ENCODE data around the gene CKLF.
"Not testable (repeated sequence)": the region's sequence is repeated elsewhere in the genome, so short reads cannot be mapped to it uniquely, and the experiment has no call there.

The CKLF gene

GRCh38 chr16:66567270-66567669 is 14.9 kb downstream of the CKLF start:
- not testable (repeated sequence) for H3K27me3 ChIP-seq (ENCODE audit: insufficient read depth, low read length, poor library complexity); H4K8ac ChIP-seq (ENCODE audit: low read depth, low read length); H3K4me3 ChIP-seq (ENCODE audit: low read length); H3K79me1 ChIP-seq (ENCODE audit: low read length); H3K23ac ChIP-seq (ENCODE audit: low read length); H3K18ac ChIP-seq (ENCODE audit: low read length); H3K4me1 ChIP-seq (ENCODE audit: control insufficient read depth, low read depth, low read length); H2BK15ac ChIP-seq (replicated peaks; ENCODE audit: low read depth); H3K4me2 ChIP-seq (ENCODE audit: low read length); H3K56ac ChIP-seq (ENCODE audit: low read length); H3K79me2 ChIP-seq (ENCODE audit: control insufficient read depth, insufficient read depth, low read length); H2BK120ac ChIP-seq (ENCODE audit: low read depth, low read length); H2AK5ac ChIP-seq (ENCODE audit: low read length); DNase-seq; H3K4ac ChIP-seq (ENCODE audit: low read depth, low read length); H2BK5ac ChIP-seq (ENCODE audit: low read length); H3K9ac ChIP-seq (ENCODE audit: low read length); H4K5ac ChIP-seq (ENCODE audit: low read length); H3K27ac ChIP-seq (ENCODE audit: low read depth, low read length); H3K36me3 ChIP-seq (ENCODE audit: control insufficient read depth, insufficient read depth, low read length)
- no CpG with 5 or more reads among the region's 3 CpGs for WGBS (ENCODE audit: extremely low coverage, insufficient coverage, low lambda C conversion rate)

GRCh38 chr16:66568355-66568754 is 16.0 kb downstream of the CKLF start:
- no peaks in the 10 kb centered on the region for H3K27me3 ChIP-seq (ENCODE audit: insufficient read depth, low read length, poor library complexity)
- no peaks in the 10 kb centered on the region for H3K4me1 ChIP-seq (ENCODE audit: control insufficient read depth, low read depth, low read length)
- no peak overlapping the region for H2BK15ac ChIP-seq (replicated peaks; ENCODE audit: low read depth)
- no peak overlapping the region for H3K56ac ChIP-seq (ENCODE audit: low read length)
- H3K4ac ChIP-seq (ENCODE audit: low read depth, low read length): no peak overlapping the region
- no peak overlapping the region for H2BK120ac ChIP-seq (ENCODE audit: low read depth, low read length)
- H3K36me3 ChIP-seq (ENCODE audit: control insufficient read depth, insufficient read depth, low read length): no peaks in the 10 kb centered on the region
- no peak overlapping the region for H3K23ac ChIP-seq (ENCODE audit: low read length)
- no peak overlapping the region for H4K5ac ChIP-seq (ENCODE audit: low read length)
- no peak overlapping the region for H2AK5ac ChIP-seq (ENCODE audit: low read length)
- H3K27ac ChIP-seq (ENCODE audit: low read depth, low read length): no peak overlapping the region
- DNase-seq: no peak
- no peak overlapping the region for H4K8ac ChIP-seq (ENCODE audit: low read depth, low read length)
- no peaks in the 10 kb centered on the region for H3K79me2 ChIP-seq (ENCODE audit: control insufficient read depth, insufficient read depth, low read length)
- H3K9ac ChIP-seq (ENCODE audit: low read length): no peak overlapping the region
- H3K4me3 ChIP-seq (ENCODE audit: low read length): no peak overlapping the region
- H3K79me1 ChIP-seq (ENCODE audit: low read length): no peaks in the 10 kb centered on the region
- no CpG with 5 or more reads among the region's 2 CpGs for WGBS (ENCODE audit: extremely low coverage, insufficient coverage, low lambda C conversion rate)
- H2BK5ac ChIP-seq (ENCODE audit: low read length): no peak overlapping the region
- H3K18ac ChIP-seq (ENCODE audit: low read length): no peak overlapping the region
- no peak overlapping the region for H3K4me2 ChIP-seq (ENCODE audit: low read length)

GRCh38 chr16:66569131-66569530 is 16.8 kb downstream of the CKLF start:
- no peak overlapping the region for H3K27ac ChIP-seq (ENCODE audit: low read depth, low read length)
- H3K4me3 ChIP-seq (ENCODE audit: low read length): no peak overlapping the region
- no peak overlapping the region for H2AK5ac ChIP-seq (ENCODE audit: low read length)
- no CpG with 5 or more reads among the region's 1 CpG for WGBS (ENCODE audit: extremely low coverage, insufficient coverage, low lambda C conversion rate)
- H3K79me1 ChIP-seq (ENCODE audit: low read length): no peaks in the 10 kb centered on the region
- H3K79me2 ChIP-seq (ENCODE audit: control insufficient read depth, insufficient read depth, low read length): no peaks in the 10 kb centered on the region
- no peak overlapping the region for H3K4me2 ChIP-seq (ENCODE audit: low read length)
- H4K5ac ChIP-seq (ENCODE audit: low read length): no peak overlapping the region
- H3K9ac ChIP-seq (ENCODE audit: low read length): no peak overlapping the region
- H2BK120ac ChIP-seq (ENCODE audit: low read depth, low read length): no peak overlapping the region
- no peaks in the 10 kb centered on the region for H3K27me3 ChIP-seq (ENCODE audit: insufficient read depth, low read length, poor library complexity)
- H2BK15ac ChIP-seq (replicated peaks; ENCODE audit: low read depth): no peak overlapping the region
- H3K18ac ChIP-seq (ENCODE audit: low read length): no peak overlapping the region
- no peaks in the 10 kb centered on the region for H3K4me1 ChIP-seq (ENCODE audit: control insufficient read depth, low read depth, low read length)
- no peaks in the 10 kb centered on the region for H3K36me3 ChIP-seq (ENCODE audit: control insufficient read depth, insufficient read depth, low read length)
- H4K8ac ChIP-seq (ENCODE audit: low read depth, low read length): no peak overlapping the region
- H3K56ac ChIP-seq (ENCODE audit: low read length): no peak overlapping the region
- DNase-seq: no peak
- no peak overlapping the region for H3K4ac ChIP-seq (ENCODE audit: low read depth, low read length)
- no peak overlapping the region for H2BK5ac ChIP-seq (ENCODE audit: low read length)
- no peak overlapping the region for H3K23ac ChIP-seq (ENCODE audit: low read length)

- no peak overlapping the region for H2AK5ac ChIP-seq (ENCODE audit: low read length)
- no peak overlapping the region for H2BK5ac ChIP-seq (ENCODE audit: low read length)
- H3K4ac ChIP-seq (ENCODE audit: low read depth, low read length): no peak overlapping the region
- DNase-seq: no peak
- no peak overlapping the region for H3K56ac ChIP-seq (ENCODE audit: low read length)
- no CpG with 5 or more reads among the region's 3 CpGs for WGBS (ENCODE audit: extremely low coverage, insufficient coverage, low lambda C conversion rate)
- no peak overlapping the region for H4K5ac ChIP-seq (ENCODE audit: low read length)
- no peak overlapping the region for H4K8ac ChIP-seq (ENCODE audit: low read depth, low read length)
- no peak overlapping the region for H3K9ac ChIP-seq (ENCODE audit: low read length)
- H3K23ac ChIP-seq (ENCODE audit: low read length): no peak overlapping the region
- H3K4me2 ChIP-seq (ENCODE audit: low read length): no peak overlapping the region
- no peak overlapping the region for H3K27ac ChIP-seq (ENCODE audit: low read depth, low read length)
- no peaks in the 10 kb centered on the region for H3K36me3 ChIP-seq (ENCODE audit: control insufficient read depth, insufficient read depth, low read length)
- H3K4me3 ChIP-seq (ENCODE audit: low read length): no peak overlapping the region
- no peak overlapping the region for H2BK120ac ChIP-seq (ENCODE audit: low read depth, low read length)
- no peaks in the 10 kb centered on the region for H3K27me3 ChIP-seq (ENCODE audit: insufficient read depth, low read length, poor library complexity)
- no peaks in the 10 kb centered on the region for H3K79me2 ChIP-seq (ENCODE audit: control insufficient read depth, insufficient read depth, low read length)
- H3K18ac ChIP-seq (ENCODE audit: low read length): no peak overlapping the region
- H3K4me1 ChIP-seq (ENCODE audit: control insufficient read depth, low read depth, low read length): no peaks in the 10 kb centered on the region
- H2BK15ac ChIP-seq (replicated peaks; ENCODE audit: low read depth): no peak overlapping the region
- no peaks in the 10 kb centered on the region for H3K79me1 ChIP-seq (ENCODE audit: low read length)
Measured at GRCh38 chr16:66569827-66570405, 17.5 kb downstream of the CKLF start.

- Histone ChIP-seq H3K79me2 (ENCODE audit: control insufficient read depth, insufficient read depth, low read length) (no peaks in the 10 kb centered on the region), H4K5ac (ENCODE audit: low read length) (no peak overlapping the region), H3K4ac (ENCODE audit: low read depth, low read length) (no peak overlapping the region), H2BK15ac (replicated peaks; ENCODE audit: low read depth) (no peak overlapping the region), H3K23ac (ENCODE audit: low read length) (peak overlapping the region; percentile 37), H3K4me2 (ENCODE audit: low read length) (no peak overlapping the region), H2AK5ac (ENCODE audit: low read length) (no peak overlapping the region), H3K36me3 (ENCODE audit: control insufficient read depth, insufficient read depth, low read length) (no peaks in the 10 kb centered on the region), H3K18ac (ENCODE audit: low read length) (no peak overlapping the region), H3K27ac (ENCODE audit: low read depth, low read length) (no peak overlapping the region), H3K4me3 (ENCODE audit: low read length) (no peak overlapping the region), H3K56ac (ENCODE audit: low read length) (no peak overlapping the region), H2BK120ac (ENCODE audit: low read depth, low read length) (no peak overlapping the region), H3K79me1 (ENCODE audit: low read length) (no peaks in the 10 kb centered on the region), H3K27me3 (ENCODE audit: insufficient read depth, low read length, poor library complexity) (no peaks in the 10 kb centered on the region), H4K8ac (ENCODE audit: low read depth, low read length) (no peak overlapping the region), H3K4me1 (ENCODE audit: control insufficient read depth, low read depth, low read length) (no peaks in the 10 kb centered on the region), H2BK5ac (ENCODE audit: low read length) (no peak overlapping the region), H3K9ac (ENCODE audit: low read length) (no peak overlapping the region)
- DNase-seq: no peak
- no CpG with 5 or more reads among the region's 2 CpGs for WGBS (ENCODE audit: extremely low coverage, insufficient coverage, low lambda C conversion rate)
Measured at GRCh38 chr16:66572356-66572755, 20.0 kb downstream of the CKLF start.

GRCh38 chr16:66574081-66574480 is 21.7 kb downstream of the CKLF start:
- no CpG with 5 or more reads among the region's 1 CpG for WGBS (ENCODE audit: extremely low coverage, insufficient coverage, low lambda C conversion rate)
- no peak overlapping the region for H2BK5ac ChIP-seq (ENCODE audit: low read length)

More at GRCh38 chr16:66574081-66574480, 21.7 kb downstream of the CKLF start:
- Histone ChIP-seq H3K27ac (ENCODE audit: low read depth, low read length) (no peak overlapping the region), H3K4me3 (ENCODE audit: low read length) (no peak overlapping the region), H3K18ac (ENCODE audit: low read length) (no peak overlapping the region), H3K79me2 (ENCODE audit: control insufficient read depth, insufficient read depth, low read length) (no peaks in the 10 kb centered on the region), H2BK120ac (ENCODE audit: low read depth, low read length) (no peak overlapping the region), H3K4ac (ENCODE audit: low read depth, low read length) (no peak overlapping the region), H3K23ac (ENCODE audit: low read length) (no peak overlapping the region), H3K79me1 (ENCODE audit: low read length) (no peaks in the 10 kb centered on the region), H3K4me1 (ENCODE audit: control insufficient read depth, low read depth, low read length) (no peaks in the 10 kb centered on the region), H3K56ac (ENCODE audit: low read length) (no peak overlapping the region), H2AK5ac (ENCODE audit: low read length) (no peak overlapping the region), H2BK15ac (replicated peaks; ENCODE audit: low read depth) (no peak overlapping the region), H3K9ac (ENCODE audit: low read length) (no peak overlapping the region), H3K27me3 (ENCODE audit: insufficient read depth, low read length, poor library complexity) (peaks cover 3% of the 10 kb centered on the region), H3K36me3 (ENCODE audit: control insufficient read depth, insufficient read depth, low read length) (no peaks in the 10 kb centered on the region), H4K8ac (ENCODE audit: low read depth, low read length) (no peak overlapping the region), H4K5ac (ENCODE audit: low read length) (no peak overlapping the region), H3K4me2 (ENCODE audit: low read length) (no peak overlapping the region)
- DNase-seq: no peak

Data from mesendoderm (in vitro differentiated cells).